Measurements from ENCODE around the gene MOGAT3. TPM values are rescaled to one million over a fixed set of nuclear protein-coding genes. Genes with fewer than 3 reads are reported as not detected.

The MOGAT3 gene
- total RNA-seq, 1 experiment from 2014 or later, result 0.81 TPM

DNA sequence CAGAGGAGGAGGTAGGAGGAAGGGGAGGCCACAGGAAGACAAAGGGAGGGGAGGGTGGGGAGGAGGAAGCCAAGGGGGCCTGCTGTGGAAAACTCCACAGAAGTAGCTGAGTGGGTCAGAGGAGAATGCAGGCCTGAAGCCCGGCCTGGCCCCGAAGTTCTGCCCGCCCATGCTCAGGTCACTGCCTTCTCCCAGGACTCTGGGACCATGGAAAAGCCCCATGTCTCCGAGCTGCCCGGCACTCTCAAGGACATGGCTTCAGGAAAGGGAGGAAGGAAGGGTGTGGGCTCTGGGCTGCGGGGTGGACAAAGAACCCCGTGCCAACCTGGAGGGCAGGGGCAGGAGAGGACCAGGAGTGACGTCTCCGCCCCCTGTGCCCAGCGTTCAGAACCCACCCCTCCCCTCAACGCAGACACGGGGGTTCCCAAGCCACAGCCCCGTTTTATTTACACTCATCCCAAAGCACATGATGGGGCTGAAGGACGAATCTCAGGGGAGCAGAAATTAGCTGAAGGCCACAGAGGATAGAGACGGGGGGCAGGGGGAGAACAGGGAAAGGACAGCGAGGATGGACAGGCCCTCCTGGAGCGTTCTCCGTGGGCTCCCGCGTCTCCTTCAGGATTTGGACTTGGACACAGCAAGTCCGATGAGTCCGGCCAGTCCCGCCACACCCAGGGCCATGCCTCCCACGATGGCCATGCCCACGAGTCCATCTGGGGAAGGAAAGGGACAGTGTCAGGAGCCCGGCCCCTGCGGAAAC is 38.5 kb upstream of the MOGAT3 start (continued):
- TF ChIP-seq, protein P1, sequence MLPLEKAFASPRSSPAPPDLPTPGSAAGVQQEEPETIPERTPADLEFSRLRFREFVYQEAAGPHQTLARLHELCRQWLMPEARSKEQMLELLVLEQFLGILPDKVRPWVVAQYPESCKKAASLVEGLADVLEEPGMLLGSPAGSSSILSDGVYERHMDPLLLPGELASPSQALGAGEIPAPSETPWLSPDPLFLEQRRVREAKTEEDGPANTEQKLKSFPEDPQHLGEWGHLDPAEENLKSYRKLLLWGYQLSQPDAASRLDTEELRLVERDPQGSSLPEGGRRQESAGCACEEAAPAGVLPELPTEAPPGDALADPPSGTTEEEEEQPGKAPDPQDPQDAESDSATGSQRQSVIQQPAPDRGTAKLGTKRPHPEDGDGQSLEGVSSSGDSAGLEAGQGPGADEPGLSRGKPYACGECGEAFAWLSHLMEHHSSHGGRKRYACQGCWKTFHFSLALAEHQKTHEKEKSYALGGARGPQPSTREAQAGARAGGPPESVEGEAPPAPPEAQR (CRISPR knock-in tag; IDR thresholded peaks at IDR 0.05), result no peak
- TF ChIP-seq, protein P2, sequence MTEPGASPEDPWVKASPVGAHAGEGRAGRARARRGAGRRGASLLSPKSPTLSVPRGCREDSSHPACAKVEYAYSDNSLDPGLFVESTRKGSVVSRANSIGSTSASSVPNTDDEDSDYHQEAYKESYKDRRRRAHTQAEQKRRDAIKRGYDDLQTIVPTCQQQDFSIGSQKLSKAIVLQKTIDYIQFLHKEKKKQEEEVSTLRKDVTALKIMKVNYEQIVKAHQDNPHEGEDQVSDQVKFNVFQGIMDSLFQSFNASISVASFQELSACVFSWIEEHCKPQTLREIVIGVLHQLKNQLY (CRISPR knock-in tag; IDR thresholded peaks at IDR 0.05), result no peak
- TF ChIP-seq SMAD4 (CRISPR knock-in tag; IDR thresholded peaks at IDR 0.05) (no peak), CREB1 (CRISPR knock-in tag; IDR thresholded peaks at IDR 0.05) (no peak), ZNF121 (CRISPR knock-in tag; IDR thresholded peaks at IDR 0.05) (no peak), IRF2 (CRISPR knock-in tag; IDR thresholded peaks at IDR 0.05; ENCODE audit: borderline replicate concordance, low read depth) (no peak), TEAD1 (CRISPR knock-in tag; IDR thresholded peaks at IDR 0.05) (no peak), KAT7 (CRISPR knock-in tag; IDR thresholded peaks at IDR 0.05; ENCODE audit: borderline replicate concordance) (no peak)
- TF ChIP-seq, protein P3, sequence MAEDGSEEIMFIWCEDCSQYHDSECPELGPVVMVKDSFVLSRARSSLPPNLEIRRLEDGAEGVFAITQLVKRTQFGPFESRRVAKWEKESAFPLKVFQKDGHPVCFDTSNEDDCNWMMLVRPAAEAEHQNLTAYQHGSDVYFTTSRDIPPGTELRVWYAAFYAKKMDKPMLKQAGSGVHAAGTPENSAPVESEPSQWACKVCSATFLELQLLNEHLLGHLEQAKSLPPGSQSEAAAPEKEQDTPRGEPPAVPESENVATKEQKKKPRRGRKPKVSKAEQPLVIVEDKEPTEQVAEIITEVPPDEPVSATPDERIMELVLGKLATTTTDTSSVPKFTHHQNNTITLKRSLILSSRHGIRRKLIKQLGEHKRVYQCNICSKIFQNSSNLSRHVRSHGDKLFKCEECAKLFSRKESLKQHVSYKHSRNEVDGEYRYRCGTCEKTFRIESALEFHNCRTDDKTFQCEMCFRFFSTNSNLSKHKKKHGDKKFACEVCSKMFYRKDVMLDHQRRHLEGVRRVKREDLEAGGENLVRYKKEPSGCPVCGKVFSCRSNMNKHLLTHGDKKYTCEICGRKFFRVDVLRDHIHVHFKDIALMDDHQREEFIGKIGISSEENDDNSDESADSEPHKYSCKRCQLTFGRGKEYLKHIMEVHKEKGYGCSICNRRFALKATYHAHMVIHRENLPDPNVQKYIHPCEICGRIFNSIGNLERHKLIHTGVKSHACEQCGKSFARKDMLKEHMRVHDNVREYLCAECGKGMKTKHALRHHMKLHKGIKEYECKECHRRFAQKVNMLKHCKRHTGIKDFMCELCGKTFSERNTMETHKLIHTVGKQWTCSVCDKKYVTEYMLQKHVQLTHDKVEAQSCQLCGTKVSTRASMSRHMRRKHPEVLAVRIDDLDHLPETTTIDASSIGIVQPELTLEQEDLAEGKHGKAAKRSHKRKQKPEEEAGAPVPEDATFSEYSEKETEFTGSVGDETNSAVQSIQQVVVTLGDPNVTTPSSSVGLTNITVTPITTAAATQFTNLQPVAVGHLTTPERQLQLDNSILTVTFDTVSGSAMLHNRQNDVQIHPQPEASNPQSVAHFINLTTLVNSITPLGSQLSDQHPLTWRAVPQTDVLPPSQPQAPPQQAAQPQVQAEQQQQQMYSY (CRISPR knock-in tag; IDR thresholded peaks at IDR 0.05), result no peak
- TF ChIP-seq, protein P4, sequence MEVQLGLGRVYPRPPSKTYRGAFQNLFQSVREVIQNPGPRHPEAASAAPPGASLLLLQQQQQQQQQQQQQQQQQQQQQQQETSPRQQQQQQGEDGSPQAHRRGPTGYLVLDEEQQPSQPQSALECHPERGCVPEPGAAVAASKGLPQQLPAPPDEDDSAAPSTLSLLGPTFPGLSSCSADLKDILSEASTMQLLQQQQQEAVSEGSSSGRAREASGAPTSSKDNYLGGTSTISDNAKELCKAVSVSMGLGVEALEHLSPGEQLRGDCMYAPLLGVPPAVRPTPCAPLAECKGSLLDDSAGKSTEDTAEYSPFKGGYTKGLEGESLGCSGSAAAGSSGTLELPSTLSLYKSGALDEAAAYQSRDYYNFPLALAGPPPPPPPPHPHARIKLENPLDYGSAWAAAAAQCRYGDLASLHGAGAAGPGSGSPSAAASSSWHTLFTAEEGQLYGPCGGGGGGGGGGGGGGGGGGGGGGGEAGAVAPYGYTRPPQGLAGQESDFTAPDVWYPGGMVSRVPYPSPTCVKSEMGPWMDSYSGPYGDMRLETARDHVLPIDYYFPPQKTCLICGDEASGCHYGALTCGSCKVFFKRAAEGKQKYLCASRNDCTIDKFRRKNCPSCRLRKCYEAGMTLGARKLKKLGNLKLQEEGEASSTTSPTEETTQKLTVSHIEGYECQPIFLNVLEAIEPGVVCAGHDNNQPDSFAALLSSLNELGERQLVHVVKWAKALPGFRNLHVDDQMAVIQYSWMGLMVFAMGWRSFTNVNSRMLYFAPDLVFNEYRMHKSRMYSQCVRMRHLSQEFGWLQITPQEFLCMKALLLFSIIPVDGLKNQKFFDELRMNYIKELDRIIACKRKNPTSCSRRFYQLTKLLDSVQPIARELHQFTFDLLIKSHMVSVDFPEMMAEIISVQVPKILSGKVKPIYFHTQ (CRISPR knock-in tag; IDR thresholded peaks at IDR 0.05), result no peak
- TF ChIP-seq, protein P5, sequence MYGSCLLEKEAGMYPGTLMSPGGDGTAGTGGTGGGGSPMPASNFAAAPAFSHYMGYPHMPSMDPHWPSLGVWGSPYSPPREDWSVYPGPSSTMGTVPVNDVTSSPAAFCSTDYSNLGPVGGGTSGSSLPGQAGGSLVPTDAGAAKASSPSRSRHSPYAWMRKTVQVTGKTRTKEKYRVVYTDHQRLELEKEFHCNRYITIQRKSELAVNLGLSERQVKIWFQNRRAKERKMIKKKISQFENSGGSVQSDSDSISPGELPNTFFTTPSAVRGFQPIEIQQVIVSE (CRISPR knock-in tag; IDR thresholded peaks at IDR 0.05; ENCODE audit: borderline replicate concordance), result no peak
- TF ChIP-seq, protein P6, sequence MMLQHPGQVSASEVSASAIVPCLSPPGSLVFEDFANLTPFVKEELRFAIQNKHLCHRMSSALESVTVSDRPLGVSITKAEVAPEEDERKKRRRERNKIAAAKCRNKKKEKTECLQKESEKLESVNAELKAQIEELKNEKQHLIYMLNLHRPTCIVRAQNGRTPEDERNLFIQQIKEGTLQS (CRISPR knock-in tag; conservative IDR thresholded peaks at IDR 0.05), result no peak
- TF ChIP-seq, protein P7, sequence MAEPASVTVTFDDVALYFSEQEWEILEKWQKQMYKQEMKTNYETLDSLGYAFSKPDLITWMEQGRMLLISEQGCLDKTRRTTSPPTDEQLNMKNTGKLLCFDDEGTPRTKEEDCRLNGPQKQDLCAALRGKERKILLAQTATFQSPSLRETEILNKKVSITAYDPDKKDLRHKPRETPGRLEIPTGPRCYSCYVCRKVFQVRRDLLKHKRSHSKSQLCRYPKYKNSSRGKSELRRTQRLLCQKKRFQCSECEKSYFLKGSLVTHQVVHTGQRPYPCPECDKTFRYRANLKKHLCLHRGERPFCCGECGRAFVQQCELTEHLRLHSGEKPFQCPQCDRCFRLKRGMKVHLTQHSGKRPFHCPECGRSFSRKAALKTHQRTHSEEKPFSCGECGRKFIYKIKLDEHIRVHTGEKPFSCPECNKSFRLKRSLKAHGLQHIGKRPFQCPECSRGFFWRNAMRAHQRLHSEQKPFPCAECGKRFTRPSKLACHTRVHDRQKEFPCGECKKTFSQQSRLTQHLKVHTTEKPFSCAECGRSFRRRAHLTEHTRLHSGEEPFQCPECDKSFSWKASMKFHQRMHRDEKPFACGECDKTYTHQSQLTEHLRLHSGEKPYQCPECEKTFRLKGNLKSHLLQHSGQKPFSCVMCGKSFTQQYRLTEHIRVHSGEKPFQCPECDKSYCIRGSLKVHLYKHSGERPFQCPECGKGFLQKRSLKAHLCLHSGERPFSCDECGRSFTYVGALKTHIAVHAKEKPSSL (CRISPR knock-in tag; conservative IDR thresholded peaks at IDR 0.05), result no peak
